Measurements from ENCODE around the gene SLC25A45.
A peak's percentile ranks its signal among the peaks of the same experiment; 100 is the strongest.

The SLC25A45 gene

GRCh38 chr11:65389294-65389980 lies 7.0 kb upstream of the SLC25A45 start:
- ATAC-seq (no peak), DNase-seq (no peak)

- no peak for ATAC-seq
- no peak for DNase-seq
Measured at GRCh38 chr11:65388731-65389130, 6.3 kb upstream of the SLC25A45 start.

- DNase-seq = peak; percentile 92
- peak; percentile 16 for ATAC-seq
Measured at GRCh38 chr11:65386307-65387140, 4.1 kb upstream of the SLC25A45 start, which contains the start of gene FRMD8. Gene FRMD8, plus strand, starts transcription at chr11:65386637. Its CDS starts 400 bp downstream, at chr11:65387037.

GRCh38 chr11:65384301-65384889 lies 1.9 kb upstream of the SLC25A45 start:
- ATAC-seq (no peak), DNase-seq (no peak)

- DNase-seq (no peak), ATAC-seq (no peak)
Measured at GRCh38 chr11:65383778-65384177, 1.3 kb upstream of the SLC25A45 start.

GRCh38 chr11:65382804-65383368 lies 440 bp upstream of the SLC25A45 start:
- ATAC-seq (no peak), DNase-seq (peak; percentile 28)

GRCh38 chr11:65381716-65382032 lies 772 bp downstream of the SLC25A45 start:
- ATAC-seq = no peak
- no peak for DNase-seq

GRCh38 chr11:65380460-65381119 lies 1.9 kb downstream of the SLC25A45 start:
- DNase-seq = no peak
- ATAC-seq = no peak

GRCh38 chr11:65379698-65380459 lies 2.6 kb downstream of the SLC25A45 start:
- DNase-seq (no peak), ATAC-seq (no peak)

- ATAC-seq (no peak), DNase-seq (no peak)
Measured at GRCh38 chr11:65378928-65379638, 3.4 kb downstream of the SLC25A45 start.

- no peak for DNase-seq
- ATAC-seq = no peak
Measured at GRCh38 chr11:65378208-65378927, 4.1 kb downstream of the SLC25A45 start.

- no peak for DNase-seq
- ATAC-seq = no peak
Measured at GRCh38 chr11:65377777-65378176, 4.7 kb downstream of the SLC25A45 start.

GRCh38 chr11:65377036-65377435 lies 5.4 kb downstream of the SLC25A45 start:
- ATAC-seq = no peak
- no peak for DNase-seq

GRCh38 chr11:65376138-65376713 lies 6.2 kb downstream of the SLC25A45 start:
- ATAC-seq (no peak), DNase-seq (no peak)

GRCh38 chr11:65375012-65375411 lies 7.4 kb downstream of the SLC25A45 start:
- ATAC-seq = no peak
- no peak for DNase-seq

- ATAC-seq (no peak), DNase-seq (no peak)
Measured at GRCh38 chr11:65373839-65374580, 8.4 kb downstream of the SLC25A45 start.

GRCh38 chr11:65370659-65371049 lies 11.8 kb downstream of the SLC25A45 start:
- DNase-seq (no peak), ATAC-seq (no peak)

GRCh38 chr11:65366340-65366773 lies 16.1 kb downstream of the SLC25A45 start:
- peak; percentile 66 for ATAC-seq

GRCh38 chr11:65363770-65364169 lies 18.7 kb downstream of the SLC25A45 start:
- no peak for DNase-seq
- ATAC-seq = no peak

More at GRCh38 chr11:65366340-65366773, 16.1 kb downstream of the SLC25A45 start:
- no peak for DNase-seq

All from stimulated activated naive CD8-positive, alpha-beta T cell treated with anti-CD3 and anti-CD28 coated beads, Interleukin-15, Interleukin-2, amounts not matched to agents 100 U/mL and 50 U/mL, for 24 hours (primary cell).